ENCODE measurements around the gene NEAT1. TPM values are rescaled to one million over a fixed set of nuclear protein-coding genes. Genes with fewer than 3 reads are reported as not detected.

Gene NEAT1
- total and polyA plus RNA-seq, 9 of the 15 experiments (the other 6 are each of a cell fraction or from before 2014, with no cell fraction given): 20.1 to 389 (median 62.8) TPM

- TF ChIP-seq ZBTB34 (CRISPR knock-in tag; IDR thresholded peaks at IDR 0.05) (no peak), MTA3 (IDR thresholded peaks at IDR 0.05; ENCODE audit: borderline replicate concordance) (no peak), CHCHD3 (CRISPR knock-in tag; IDR thresholded peaks at IDR 0.05) (no peak), CHD1 (IDR thresholded peaks at IDR 0.05; ENCODE audit: low read length) (peak; percentile 89), ZFP1 (CRISPR knock-in tag; IDR thresholded peaks at IDR 0.05) (0 out of 2 replicates have a peak, but pooled peaks have one; percentile 27), ZNF551 (CRISPR knock-in tag; IDR thresholded peaks at IDR 0.05) (peak; percentile 49), ZNF41 (CRISPR knock-in tag; conservative IDR thresholded peaks at IDR 0.05) (peak; percentile 74; the same call in 1 of the 2 replicates), DPF2 (IDR thresholded peaks at IDR 0.05) (no peak; the same call in 1 of the 2 replicates), FOXO4 (CRISPR knock-in tag; IDR thresholded peaks at IDR 0.05) (no peak; the same call in 1 of the 2 replicates), HDAC6 (IDR thresholded peaks at IDR 0.05; ENCODE audit: low read depth, low read length) (no peak), NCOA6 (IDR thresholded peaks at IDR 0.05) (no peak), KLF6 (CRISPR knock-in tag; IDR thresholded peaks at IDR 0.05; ENCODE audit: borderline replicate concordance) (no peak), ZNF444 (CRISPR knock-in tag; IDR thresholded peaks at IDR 0.05) (no peak), RERE (CRISPR knock-in tag; IDR thresholded peaks at IDR 0.05; ENCODE audit: borderline replicate concordance) (no peak), NR4A1 (CRISPR knock-in tag; IDR thresholded peaks at IDR 0.05) (no peak), NR4A1 (tag; IDR thresholded peaks at IDR 0.05) (no peak), PML (IDR thresholded peaks at IDR 0.05; ENCODE audit: low read length) (no peak), HLTF (IDR thresholded peaks at IDR 0.05) (no peak; the same call in 1 of the 2 replicates), GTF2A2 (tag; IDR thresholded peaks at IDR 0.05) (no peak), MYNN (IDR thresholded peaks at IDR 0.05) (no peak), MYNN (CRISPR knock-in tag; IDR thresholded peaks at IDR 0.05) (no peak), ZNF696 (CRISPR knock-in tag; conservative IDR thresholded peaks at IDR 0.05) (0 out of 2 replicates have a peak, but pooled peaks have one; percentile 7)
Observed at GRCh38 chr11:65425971-65426838, 3.6 kb downstream of the NEAT1 start (continued).

Measured in K562 (cell line).